H9 (cell line): ENCODE data around the gene PNMA8A. TPM values are rescaled to one million over a fixed set of nuclear protein-coding genes. Genes with fewer than 3 reads are reported as not detected.

ENCODE experiments used
- DNase-seq: peaks from one replicate; pipeline ENCODE4 v3.0.0-alpha.2; 2017
- H2AFZ ChIP-seq: one replicate; pipeline ENCODE4 v1.6.1; 2013; ENCODE audit warnings: mild to moderate bottlenecking, low read length, control low read depth, moderate library complexity
- H2AK5ac ChIP-seq: 2 replicates; pipeline ENCODE4 v1.6.1; 2013; ENCODE audit warnings: low read length, control low read depth, mixed read lengths; ENCODE audit not compliant: insufficient read length
- H2BK120ac ChIP-seq: one replicate; pipeline ENCODE4 v1.6.1; 2013; ENCODE audit warnings: low read depth, mild to moderate bottlenecking, low read length, control low read depth, inconsistent platforms; ENCODE audit not compliant: poor library complexity, severe bottlenecking
- H2BK12ac ChIP-seq: 2 replicates; pipeline ENCODE4 v1.6.1; 2013; ENCODE audit warnings: low read length, control low read depth, mixed read lengths, low read depth; ENCODE audit not compliant: insufficient read length
- H2BK15ac ChIP-seq: 2 replicates; pipeline ENCODE4 v1.6.1; 2013; ENCODE audit warnings: low read depth, low read length, control low read depth
- H2BK20ac ChIP-seq: one replicate; pipeline ENCODE4 v1.6.1; 2013; ENCODE audit warnings: low read depth, mild to moderate bottlenecking, low read length, control low read depth, inconsistent platforms; ENCODE audit not compliant: poor library complexity, severe bottlenecking
- H2BK5ac ChIP-seq: 2 replicates; pipeline ENCODE4 v1.6.1; 2013; ENCODE audit warnings: low read length, control low read depth, mixed read lengths; ENCODE audit not compliant: insufficient read length
- H3K14ac ChIP-seq: 2 replicates; pipeline ENCODE4 v1.6.1; 2013; ENCODE audit warnings: low read length, control low read depth; ENCODE audit not compliant: insufficient read depth
- H3K18ac ChIP-seq: 2 replicates; pipeline ENCODE4 v1.6.1; 2013; ENCODE audit warnings: low read depth, mild to moderate bottlenecking, mixed read lengths, low read length, control low read depth; ENCODE audit not compliant: insufficient read length
- H3K23ac ChIP-seq: 2 replicates; pipeline ENCODE4 v1.6.1; 2013; ENCODE audit warnings: low read length, control low read depth, mixed read lengths, low read depth; ENCODE audit not compliant: insufficient read length
- H3K23me2 ChIP-seq: 2 replicates; pipeline ENCODE4 v1.6.1; 2013; ENCODE audit warnings: low read depth, mild to moderate bottlenecking, mixed read lengths, low read length, control low read depth; ENCODE audit not compliant: insufficient read length, poor library complexity, severe bottlenecking
- H3K27ac ChIP-seq: 2 replicates; pipeline ENCODE4 v1.5.1; 2013; ENCODE audit warnings: low read length, control low read depth, mixed read lengths, low read depth; ENCODE audit not compliant: insufficient read length
- H3K27me3 ChIP-seq: 2 replicates; pipeline ENCODE4 v1.6.1; 2013; ENCODE audit warnings: low read length, control low read depth, inconsistent platforms; ENCODE audit not compliant: insufficient read depth
- H3K4ac ChIP-seq: 2 replicates; pipeline ENCODE4 v1.6.1; 2013; ENCODE audit warnings: low read depth, mild to moderate bottlenecking, control low read depth, inconsistent platforms, low read length, moderate library complexity
- H3K4me1 ChIP-seq: 2 replicates; pipeline ENCODE4 v1.6.1; 2013; ENCODE audit warnings: low read length, control low read depth, inconsistent platforms; ENCODE audit not compliant: insufficient read depth
- H3K4me2 ChIP-seq: 2 replicates; pipeline ENCODE4 v1.6.1; 2013; ENCODE audit warnings: low read length, control low read depth, mixed read lengths; ENCODE audit not compliant: insufficient read length, insufficient read depth
- H3K56ac ChIP-seq: 2 replicates; pipeline ENCODE4 v1.6.1; 2013; ENCODE audit warnings: low read depth, mild to moderate bottlenecking, mixed read lengths, low read length, control low read depth; ENCODE audit not compliant: insufficient read length
- H3K79me1 ChIP-seq: 2 replicates; pipeline ENCODE4 v1.6.1; 2013; ENCODE audit warnings: low read depth, mild to moderate bottlenecking, moderate library complexity, low read length, control low read depth, inconsistent platforms; ENCODE audit not compliant: insufficient read depth, poor library complexity, severe bottlenecking
- H3K79me2 ChIP-seq: 2 replicates; pipeline ENCODE4 v1.6.1; 2013; ENCODE audit warnings: low read length, control low read depth, inconsistent platforms; ENCODE audit not compliant: insufficient read depth
- H3K9ac ChIP-seq: 2 replicates; pipeline ENCODE4 v1.6.1; 2013; ENCODE audit warnings: low read length, control low read depth, mixed read lengths; ENCODE audit not compliant: insufficient read length; ENCODE audit errors: extremely low read depth
- H3K9me3 ChIP-seq: one replicate; pipeline ENCODE4 v1.6.1; 2013; ENCODE audit warnings: low read depth, low read length, inconsistent platforms; ENCODE audit not compliant: control insufficient read depth
- H3T11ph ChIP-seq: one replicate; pipeline ENCODE4 v1.6.1; 2013; ENCODE audit warnings: mild to moderate bottlenecking, low read length, control low read depth, inconsistent platforms
- H4K20me1 ChIP-seq: one replicate; pipeline ENCODE4 v1.6.1; 2013; ENCODE audit not compliant: control insufficient read depth, insufficient read length, insufficient read depth
- H4K5ac ChIP-seq: 2 replicates; pipeline ENCODE4 v1.6.1; 2013; ENCODE audit warnings: low read depth, mild to moderate bottlenecking, mixed read lengths, low read length, control low read depth; ENCODE audit not compliant: insufficient read length
- H4K8ac ChIP-seq: replicated peaks from 2 replicates; pipeline ENCODE4 v1.6.1; 2013; ENCODE audit warnings: low read length, control low read depth, mixed read lengths, low read depth; ENCODE audit not compliant: insufficient read length
- H4K91ac ChIP-seq: 2 replicates; pipeline ENCODE4 v1.6.1; 2013; ENCODE audit warnings: low read depth, mild to moderate bottlenecking, moderate library complexity, mixed read lengths, low read length, control low read depth; ENCODE audit not compliant: insufficient read length
- H3K27ac Mint-ChIP-seq, 3 experiments: 2 replicates in 2 of 3; 3 replicates in 1 of 3; pipeline ENCODE4 v1.8.0; 2020 to 2021; ENCODE audit warnings: mixed read lengths in 3 of 3, mild to moderate bottlenecking in 1 of 3, moderate library complexity in 1 of 3
- H3K27me3 Mint-ChIP-seq: 2 replicates; pipeline ENCODE4 v1.8.0; 2021; ENCODE audit warnings: low read depth, mild to moderate bottlenecking, moderate library complexity, mixed read lengths
- H3K36me3 Mint-ChIP-seq, 3 experiments: 2 replicates in 2 of 3; 3 replicates in 1 of 3; pipeline ENCODE4 v1.8.0; 2020 to 2021; ENCODE audit warnings: low read depth in 3 of 3, mixed read lengths in 3 of 3; ENCODE audit not compliant: insufficient read depth in 1 of 3
- H3K4me1 Mint-ChIP-seq, 2 experiments: 2 replicates each; pipeline ENCODE4 v1.8.0; 2020; ENCODE audit warnings: mixed read lengths in 2 of 2
- H3K4me3 Mint-ChIP-seq, 2 experiments: 2 replicates in 1 of 2; 3 replicates in 1 of 2; pipeline ENCODE4 v1.8.0; 2020 to 2021; ENCODE audit warnings: mild to moderate bottlenecking in 2 of 2, mixed read lengths in 2 of 2, moderate library complexity in 1 of 2
- H3K9me3 Mint-ChIP-seq, 2 experiments: 2 replicates in 1 of 2; 3 replicates in 1 of 2; pipeline ENCODE4 v1.8.0; 2020; ENCODE audit warnings: mild to moderate bottlenecking in 2 of 2, mixed read lengths in 2 of 2, moderate library complexity in 1 of 2
- WGBS: extraction: QIAGEN DNeasy Blood & Tissue Kit; methylation state at CpG from one replicate; pipeline ENCODE4 v1.1.7; 2013; ENCODE audit warnings: missing lambda C conversion rate, low lambda C conversion rate, mixed read lengths; ENCODE audit not compliant: insufficient read length; ENCODE audit errors: extremely low coverage; 5-methylcytosine and 5-hydroxymethylcytosine counted together
- total RNA-seq: library from RNA; stranded (reverse); gene quantifications from 2 replicates; pipeline ENCODE4 v1.2.1, GENCODE V29; 2021
- TF ChIP-seq, protein P1 (sequence below): fragments of 200-600 bp; sonication (generic); conservative IDR thresholded peaks from 3 replicates; pipeline ENCODE4 v1.8.0; 2021; ENCODE audit warnings: antibody characterized with exemption, mild to moderate bottlenecking

Gene PNMA8A
- total RNA-seq, 1 experiment from 2014 or later, result 22.6 TPM

DNA sequence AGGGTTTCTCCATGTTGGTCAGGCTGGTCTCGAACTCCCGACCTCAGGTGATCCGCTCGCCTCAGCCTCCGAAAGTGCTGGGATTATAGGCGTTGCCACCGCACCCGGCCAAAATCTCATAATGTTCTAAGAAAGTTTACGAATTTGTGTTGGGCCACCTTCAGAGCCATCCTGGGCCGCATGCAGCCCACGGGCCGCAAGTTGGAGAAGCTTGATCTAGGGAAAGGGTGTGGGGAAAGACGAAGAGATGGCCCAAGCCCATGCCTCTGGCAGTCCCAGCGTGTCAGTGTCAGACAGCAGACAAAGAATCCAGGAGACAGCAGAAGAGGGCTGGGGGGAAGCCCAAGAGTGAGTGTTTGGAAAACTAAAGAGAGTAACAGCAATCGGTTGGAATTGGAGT is 25.3 kb downstream of the PNMA8A start:
- Mint-ChIP-seq H3K4me1 (no peaks in the 10 kb centered on the region), H3K4me3 (no peak overlapping the region)
- no peak for DNase-seq

More for the DNA sequence above, 25.3 kb downstream of the PNMA8A start:
- no peak overlapping the region for H2BK5ac ChIP-seq
- H3K9ac ChIP-seq, result no peak overlapping the region
- H3K9me3 Mint-ChIP-seq, result peaks cover 5 to 7% of the 10 kb centered on the region in 2 experiments; a peak in 3 of 5 replicates
- H4K91ac ChIP-seq, result no peak overlapping the region
- H4K20me1 ChIP-seq, result no peaks in the 10 kb centered on the region
- H3K79me1 ChIP-seq, result no peaks in the 10 kb centered on the region
- no peak overlapping the region for H2BK12ac ChIP-seq
- no peaks in the 10 kb centered on the region for H3K9me3 ChIP-seq
- no peak overlapping the region for H2BK120ac ChIP-seq
- WGBS, result no CpG with 5 or more reads among the region's 15 CpGs
- H3K27me3 Mint-ChIP-seq, result peaks cover 3% of the 10 kb centered on the region; the same call in 1 of the 2 replicates
- H3K27me3 ChIP-seq, result no peaks in the 10 kb centered on the region
- H3T11ph ChIP-seq, result no peak overlapping the region
- no peak overlapping the region for H2AFZ ChIP-seq
- H3K23ac ChIP-seq, result no peak overlapping the region
- no peak overlapping the region for H2AK5ac ChIP-seq
- no peaks in the 10 kb centered on the region for H3K4me1 ChIP-seq
- no peak overlapping the region for H4K8ac ChIP-seq
- H3K79me2 ChIP-seq, result no peaks in the 10 kb centered on the region
- no peaks in the 10 kb centered on the region for H3K23me2 ChIP-seq
- H2BK20ac ChIP-seq, result no peak overlapping the region
- TF ChIP-seq, protein P1, sequence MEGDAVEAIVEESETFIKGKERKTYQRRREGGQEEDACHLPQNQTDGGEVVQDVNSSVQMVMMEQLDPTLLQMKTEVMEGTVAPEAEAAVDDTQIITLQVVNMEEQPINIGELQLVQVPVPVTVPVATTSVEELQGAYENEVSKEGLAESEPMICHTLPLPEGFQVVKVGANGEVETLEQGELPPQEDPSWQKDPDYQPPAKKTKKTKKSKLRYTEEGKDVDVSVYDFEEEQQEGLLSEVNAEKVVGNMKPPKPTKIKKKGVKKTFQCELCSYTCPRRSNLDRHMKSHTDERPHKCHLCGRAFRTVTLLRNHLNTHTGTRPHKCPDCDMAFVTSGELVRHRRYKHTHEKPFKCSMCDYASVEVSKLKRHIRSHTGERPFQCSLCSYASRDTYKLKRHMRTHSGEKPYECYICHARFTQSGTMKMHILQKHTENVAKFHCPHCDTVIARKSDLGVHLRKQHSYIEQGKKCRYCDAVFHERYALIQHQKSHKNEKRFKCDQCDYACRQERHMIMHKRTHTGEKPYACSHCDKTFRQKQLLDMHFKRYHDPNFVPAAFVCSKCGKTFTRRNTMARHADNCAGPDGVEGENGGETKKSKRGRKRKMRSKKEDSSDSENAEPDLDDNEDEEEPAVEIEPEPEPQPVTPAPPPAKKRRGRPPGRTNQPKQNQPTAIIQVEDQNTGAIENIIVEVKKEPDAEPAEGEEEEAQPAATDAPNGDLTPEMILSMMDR, result no peak
- no peak overlapping the region for H3K56ac ChIP-seq
- H3K27ac Mint-ChIP-seq, result no peak overlapping the region
- H3K4me2 ChIP-seq, result no peak overlapping the region
- no peak overlapping the region for H2BK15ac ChIP-seq
- H4K5ac ChIP-seq, result no peak overlapping the region
- no peak overlapping the region for H3K18ac ChIP-seq
- no peak overlapping the region for H3K4ac ChIP-seq
- H3K14ac ChIP-seq, result no peak overlapping the region
- no peak overlapping the region for H3K27ac ChIP-seq
- H3K36me3 Mint-ChIP-seq, result no peaks in the 10 kb centered on the region
